Astrocyte (in vitro differentiated cells and primary cell): ENCODE results near the gene TMC2. TPM values are rescaled to one million over a fixed set of nuclear protein-coding genes. Genes with fewer than 3 reads are reported as not detected.
A peak's percentile ranks its signal among the peaks of the same experiment; 100 is the strongest.

ENCODE experiments used
- DNase-seq: peaks from one replicate; pipeline ENCODE4 v3.0.0-alpha.2; 2010; ENCODE audit warnings: low read depth
- FAIRE-seq: peaks from 2 replicates; lab custom pipeline; 2011; peaks lifted over from hg19 to GRCh38; lab: Jason Lieb, UNC
- H2AFZ ChIP-seq: 2 replicates; pipeline ENCODE4 v1.6.0; 2012; ENCODE audit warnings: low read depth, low read length, inconsistent platforms
- H3K27ac ChIP-seq: 2 replicates; pipeline ENCODE4 v1.5.1; 2011; ENCODE audit warnings: low read depth, low read length, inconsistent platforms
- H3K27me3 ChIP-seq: 2 replicates; pipeline ENCODE4 v1.6.0; 2011; ENCODE audit warnings: low read length, inconsistent platforms; ENCODE audit not compliant: insufficient read depth
- H3K36me3 ChIP-seq: 2 replicates; pipeline ENCODE4 v1.5.1; 2011; ENCODE audit warnings: low read length, inconsistent platforms; ENCODE audit not compliant: insufficient read depth
- H3K4me1 ChIP-seq: 2 replicates; pipeline ENCODE4 v1.5.1; 2011; ENCODE audit warnings: low read length, inconsistent platforms; ENCODE audit not compliant: insufficient read depth
- H3K4me2 ChIP-seq: 2 replicates; pipeline ENCODE4 v1.6.0; 2012; ENCODE audit warnings: low read length, inconsistent platforms
- H3K4me3 ChIP-seq: 2 replicates; pipeline ENCODE4 v1.5.1; 2011; ENCODE audit warnings: low read depth, mild to moderate bottlenecking, low read length, inconsistent platforms; ENCODE audit not compliant: insufficient read depth
- H3K79me2 ChIP-seq: 2 replicates; pipeline ENCODE4 v1.6.0; 2012; ENCODE audit warnings: mild to moderate bottlenecking, low read length, inconsistent platforms; ENCODE audit not compliant: insufficient read depth
- H3K9ac ChIP-seq: 2 replicates; pipeline ENCODE4 v1.6.0; 2012; ENCODE audit warnings: mild to moderate bottlenecking, low read length, inconsistent platforms
- H3K9me3 ChIP-seq: 2 replicates; pipeline ENCODE4 v1.5.1; 2012; ENCODE audit warnings: low read depth, mild to moderate bottlenecking, low read length, inconsistent platforms; ENCODE audit not compliant: insufficient read depth
- H4K20me1 ChIP-seq: 2 replicates; pipeline ENCODE4 v1.6.0; 2012; ENCODE audit warnings: low read length, inconsistent platforms; ENCODE audit not compliant: insufficient read depth
- H3K27ac Mint-ChIP-seq: one replicate; pipeline ENCODE4 v1.8.0; 2021; ENCODE audit warnings: mild to moderate bottlenecking, mixed read lengths; ENCODE audit not compliant: unreplicated experiment
- H3K27me3 Mint-ChIP-seq: one replicate; pipeline ENCODE4 v1.8.0; 2021; ENCODE audit warnings: low read depth, mixed read lengths; ENCODE audit not compliant: unreplicated experiment
- H3K36me3 Mint-ChIP-seq: one replicate; pipeline ENCODE4 v1.8.0; 2021; ENCODE audit warnings: low read depth, mixed read lengths; ENCODE audit not compliant: unreplicated experiment
- H3K4me1 Mint-ChIP-seq: one replicate; pipeline ENCODE4 v1.8.0; 2021; ENCODE audit warnings: low read depth, mixed read lengths; ENCODE audit not compliant: unreplicated experiment
- H3K4me3 Mint-ChIP-seq: one replicate; pipeline ENCODE4 v1.8.0; 2021; ENCODE audit warnings: mild to moderate bottlenecking, moderate library complexity, mixed read lengths; ENCODE audit not compliant: unreplicated experiment
- H3K9me3 Mint-ChIP-seq: one replicate; pipeline ENCODE4 v1.8.0; 2021; ENCODE audit warnings: mild to moderate bottlenecking, mixed read lengths; ENCODE audit not compliant: unreplicated experiment
- CTCF ChIP-seq: IDR thresholded peaks from 2 replicates; pipeline ENCODE4 v1.5.1; 2011; ENCODE audit warnings: low read depth, mild to moderate bottlenecking, inconsistent platforms, low read length, moderate library complexity; ENCODE audit not compliant: insufficient read depth
- EZH2 ChIP-seq: IDR thresholded peaks from 2 replicates; pipeline ENCODE4 v1.6.1; 2012; ENCODE audit warnings: mild to moderate bottlenecking, low read length, inconsistent platforms; ENCODE audit not compliant: insufficient read depth
- total RNA-seq: library from RNA; stranded (reverse); gene quantifications from 2 replicates; pipeline ENCODE4 v1.2.1, GENCODE V29; 2021

TMC2 gene
- total RNA-seq, 1 donor from 2014 or later = not detected

GRCh38 chr20:2643708-2644107 lies 107.3 kb downstream of the TMC2 start:
- FAIRE-seq = no peak
- no peak overlapping the region for H3K4me3 Mint-ChIP-seq
- no peak overlapping the region for H3K27ac ChIP-seq
- DNase-seq = no peak
- no peaks in the 10 kb centered on the region for H3K9me3 ChIP-seq
- no peaks in the 10 kb centered on the region for H3K79me2 ChIP-seq
- peaks cover 3% of the 10 kb centered on the region for H3K27me3 Mint-ChIP-seq
- no peaks in the 10 kb centered on the region for H4K20me1 ChIP-seq
- H3K27me3 ChIP-seq = no peaks in the 10 kb centered on the region
- H3K9me3 Mint-ChIP-seq = peaks cover 3% of the 10 kb centered on the region
- no peak overlapping the region for H3K9ac ChIP-seq
- no peak overlapping the region for H3K4me2 ChIP-seq
- no peaks in the 10 kb centered on the region for H3K4me1 Mint-ChIP-seq
- H3K4me1 ChIP-seq = no peaks in the 10 kb centered on the region
- peaks cover 3% of the 10 kb centered on the region for H3K36me3 ChIP-seq
- peaks cover 12% of the 10 kb centered on the region for H3K36me3 Mint-ChIP-seq
- H3K27ac Mint-ChIP-seq = no peak overlapping the region
- H3K4me3 ChIP-seq = no peak overlapping the region
- TF ChIP-seq CTCF (no peak), EZH2 (no peak)
- H2AFZ ChIP-seq = no peak overlapping the region

GRCh38 chr20:2651772-2652723 lies 115.7 kb downstream of the TMC2 start, which contains the start of gene NOP56:
Gene NOP56, plus strand, starts transcription at chr20:2652632. Its CDS starts 29 bp downstream, at chr20:2652661.
- H3K27ac Mint-ChIP-seq = peak within 1 kb of the TSS; percentile 87
- peaks cover 18% of the 10 kb centered on the region for H3K4me1 ChIP-seq
- H3K4me2 ChIP-seq = peak within 1 kb of the TSS; percentile 97
- H3K4me3 Mint-ChIP-seq = peak within 1 kb of the TSS; percentile 92
- H3K9ac ChIP-seq = peak within 1 kb of the TSS; percentile 97
- H3K36me3 Mint-ChIP-seq = peaks cover 28% of the 10 kb centered on the region
- H3K27me3 ChIP-seq = no peaks in the 10 kb centered on the region
- peak within 1 kb of the TSS; percentile 78 for H3K27ac ChIP-seq
- DNase-seq (peak; percentile 75), FAIRE-seq (no peak)
- peaks cover 45% of the 10 kb centered on the region for H4K20me1 ChIP-seq
- peaks cover 34% of the 10 kb centered on the region for H3K36me3 ChIP-seq
- peak within 1 kb of the TSS; percentile 100 for H3K4me3 ChIP-seq
- peaks cover 67% of the 10 kb centered on the region for H3K79me2 ChIP-seq
- no peaks in the 10 kb centered on the region for H3K9me3 Mint-ChIP-seq
- peaks cover 17% of the 10 kb centered on the region for H3K4me1 Mint-ChIP-seq
- TF ChIP-seq CTCF (no peak), EZH2 (no peak)
- H3K27me3 Mint-ChIP-seq = no peaks in the 10 kb centered on the region
- no peaks in the 10 kb centered on the region for H3K9me3 ChIP-seq
- peak within 1 kb of the TSS; percentile 89 for H2AFZ ChIP-seq
